PFSK-1 (cell line): ENCODE data around the gene ITPA.

ENCODE experiments used
- FOXP2 ChIP-seq: optimal IDR thresholded peaks from 2 replicates; pipeline ENCODE3; 2011; ENCODE audit warnings: borderline replicate concordance, control low read depth, inconsistent platforms; ENCODE audit not compliant: insufficient read depth; ENCODE audit errors: extremely low read length, extremely low read depth
- POLR2AphosphoS5 ChIP-seq: IDR thresholded peaks from 2 replicates; pipeline ENCODE4 v1.6.1; 2012; ENCODE audit warnings: low read depth, mild to moderate bottlenecking, control low read depth, low read length, moderate library complexity
- SIN3A ChIP-seq: IDR thresholded peaks from 2 replicates; pipeline ENCODE4 v1.6.1; 2012; ENCODE audit warnings: mild to moderate bottlenecking, low read length, moderate library complexity, borderline replicate concordance; ENCODE audit not compliant: insufficient read depth
- TAF1 ChIP-seq: IDR thresholded peaks from 2 replicates; pipeline ENCODE4 v1.6.1; 2012; ENCODE audit warnings: low read length, control low read depth, borderline replicate concordance; ENCODE audit not compliant: insufficient read depth
- TF ChIP-seq, protein P1 (sequence below), 2 experiments: IDR thresholded peaks; 2 replicates each; pipeline versions ENCODE4 v1.6.1 to v1.8.0; 2011 to 2012; ENCODE audit warnings: low read depth in 2 of 2, low read length in 2 of 2, control low read depth in 1 of 2, inconsistent platforms in 1 of 2, mild to moderate bottlenecking in 1 of 2, moderate library complexity in 1 of 2; ENCODE audit not compliant: insufficient read depth in 1 of 2

The ITPA gene

DNA sequence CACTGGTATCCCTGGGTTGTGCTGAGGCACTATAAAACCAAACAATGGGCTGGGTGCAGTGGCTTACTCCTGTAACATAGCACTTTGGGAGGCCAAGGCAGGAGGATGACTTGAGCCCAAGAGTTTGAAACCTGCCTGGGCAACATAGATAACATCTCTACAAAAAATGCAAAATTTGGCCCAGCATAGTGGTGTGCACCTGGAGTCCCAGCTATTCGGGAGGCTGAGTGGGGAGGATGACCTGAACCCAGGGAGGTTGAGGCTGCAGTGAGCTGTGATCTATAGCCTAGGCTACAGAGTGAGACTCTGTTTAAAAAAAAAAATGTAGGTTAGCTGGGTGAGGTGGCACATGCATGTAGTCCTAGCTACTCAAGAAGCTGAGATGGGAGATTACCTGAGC lies 37.4 kb downstream of the ITPA start:
- TF ChIP-seq SIN3A (no peak), FOXP2 (no peak), TAF1 (no peak), POLR2AphosphoS5 (no peak)
- TF ChIP-seq, protein P1, sequence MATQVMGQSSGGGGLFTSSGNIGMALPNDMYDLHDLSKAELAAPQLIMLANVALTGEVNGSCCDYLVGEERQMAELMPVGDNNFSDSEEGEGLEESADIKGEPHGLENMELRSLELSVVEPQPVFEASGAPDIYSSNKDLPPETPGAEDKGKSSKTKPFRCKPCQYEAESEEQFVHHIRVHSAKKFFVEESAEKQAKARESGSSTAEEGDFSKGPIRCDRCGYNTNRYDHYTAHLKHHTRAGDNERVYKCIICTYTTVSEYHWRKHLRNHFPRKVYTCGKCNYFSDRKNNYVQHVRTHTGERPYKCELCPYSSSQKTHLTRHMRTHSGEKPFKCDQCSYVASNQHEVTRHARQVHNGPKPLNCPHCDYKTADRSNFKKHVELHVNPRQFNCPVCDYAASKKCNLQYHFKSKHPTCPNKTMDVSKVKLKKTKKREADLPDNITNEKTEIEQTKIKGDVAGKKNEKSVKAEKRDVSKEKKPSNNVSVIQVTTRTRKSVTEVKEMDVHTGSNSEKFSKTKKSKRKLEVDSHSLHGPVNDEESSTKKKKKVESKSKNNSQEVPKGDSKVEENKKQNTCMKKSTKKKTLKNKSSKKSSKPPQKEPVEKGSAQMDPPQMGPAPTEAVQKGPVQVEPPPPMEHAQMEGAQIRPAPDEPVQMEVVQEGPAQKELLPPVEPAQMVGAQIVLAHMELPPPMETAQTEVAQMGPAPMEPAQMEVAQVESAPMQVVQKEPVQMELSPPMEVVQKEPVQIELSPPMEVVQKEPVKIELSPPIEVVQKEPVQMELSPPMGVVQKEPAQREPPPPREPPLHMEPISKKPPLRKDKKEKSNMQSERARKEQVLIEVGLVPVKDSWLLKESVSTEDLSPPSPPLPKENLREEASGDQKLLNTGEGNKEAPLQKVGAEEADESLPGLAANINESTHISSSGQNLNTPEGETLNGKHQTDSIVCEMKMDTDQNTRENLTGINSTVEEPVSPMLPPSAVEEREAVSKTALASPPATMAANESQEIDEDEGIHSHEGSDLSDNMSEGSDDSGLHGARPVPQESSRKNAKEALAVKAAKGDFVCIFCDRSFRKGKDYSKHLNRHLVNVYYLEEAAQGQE (IDR thresholded peaks at IDR 0.05; ENCODE audit: insufficient read depth in 1 of 2, low read depth in 2 of 2, low read length in 2 of 2) = no peak

DNA sequence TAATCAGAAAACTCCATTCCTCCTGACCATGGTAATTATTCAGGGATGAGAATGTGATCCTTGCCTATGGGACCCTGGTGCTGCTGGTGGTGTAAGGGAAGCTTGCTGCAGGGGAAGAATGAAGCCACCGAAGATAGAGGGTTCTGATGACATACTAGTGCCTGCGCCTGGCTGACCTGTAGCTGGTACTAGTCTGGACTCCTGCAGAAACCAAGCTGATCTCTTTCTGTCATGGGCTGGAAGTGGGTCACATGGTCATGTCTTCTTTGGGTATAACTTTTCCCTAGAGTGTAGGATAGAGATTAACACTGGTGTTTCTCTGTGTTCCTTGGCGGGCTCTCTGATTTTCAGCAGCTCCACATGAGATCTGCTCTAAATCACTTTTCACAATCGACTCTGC lies 38.3 kb downstream of the ITPA start:
- TF ChIP-seq FOXP2 (no peak), TAF1 (no peak), SIN3A (no peak)
- TF ChIP-seq, protein P1 (IDR thresholded peaks at IDR 0.05; ENCODE audit: insufficient read depth in 1 of 2, low read depth in 2 of 2, low read length in 2 of 2) = no peak

DNA sequence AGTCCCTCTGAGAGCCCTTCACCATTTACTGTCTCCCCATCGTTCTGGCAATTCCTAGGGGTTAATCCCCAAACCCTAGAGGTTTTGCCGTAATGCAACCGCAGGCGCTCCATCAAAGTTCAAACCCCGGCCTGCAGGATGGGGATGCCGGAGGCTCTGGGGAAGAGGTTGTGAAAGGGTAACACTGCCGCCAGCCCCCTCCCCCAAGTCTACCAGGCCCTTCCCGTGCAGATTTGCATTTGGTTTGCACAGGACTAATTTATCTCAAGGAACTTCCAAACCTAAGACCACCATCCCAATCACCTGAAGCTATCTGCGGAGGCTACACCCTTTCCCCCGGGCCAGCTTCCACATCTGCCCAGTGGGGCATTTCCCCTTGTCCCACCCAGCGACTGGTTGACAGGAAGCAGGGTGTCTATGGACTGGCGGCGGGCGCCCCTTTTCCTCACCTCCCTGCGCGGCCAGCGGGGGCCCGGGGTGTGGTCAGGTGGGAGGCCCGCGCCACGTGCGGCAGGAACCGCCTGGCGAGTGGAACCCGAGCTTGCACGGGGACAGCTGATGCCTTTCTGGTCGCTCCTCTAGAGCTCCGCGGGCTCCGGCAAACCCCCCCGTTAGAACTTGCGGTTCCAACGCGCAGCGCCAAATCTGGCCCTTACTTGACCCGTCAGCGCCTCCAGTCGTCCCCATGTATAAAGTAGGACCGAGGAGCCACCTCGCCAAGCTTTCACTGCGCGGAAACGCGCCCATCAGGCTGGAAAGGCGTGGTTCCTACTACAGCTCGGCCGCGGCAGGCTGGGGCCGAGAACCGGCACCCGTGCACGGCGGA lies 39.1 kb downstream of the ITPA start:
- TF ChIP-seq SIN3A (no peak), TAF1 (no peak), FOXP2 (no peak), POLR2AphosphoS5 (no peak)
- TF ChIP-seq, protein P1 (IDR thresholded peaks at IDR 0.05; ENCODE audit: insufficient read depth in 1 of 2, low read depth in 2 of 2, low read length in 2 of 2) = no peak

DNA sequence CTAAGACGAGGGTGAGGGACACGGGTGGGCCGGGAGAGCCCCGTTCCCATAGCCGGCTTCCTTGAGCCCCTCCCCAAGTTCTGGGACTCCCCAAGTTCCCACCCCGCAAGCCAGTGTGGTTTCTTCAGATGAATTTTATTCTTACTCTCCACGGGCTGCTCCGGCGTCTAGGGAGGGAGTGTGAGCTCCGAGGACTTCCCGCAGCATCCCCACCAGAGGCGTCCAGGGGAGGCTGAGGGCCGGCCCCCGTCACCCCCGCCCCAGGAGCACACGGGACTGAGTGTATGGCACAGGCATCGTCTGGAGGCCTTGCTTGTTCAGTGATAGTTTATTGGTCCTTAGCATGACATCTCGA lies 39.7 kb downstream of the ITPA start:
- TF ChIP-seq TAF1 (no peak), POLR2AphosphoS5 (no peak), SIN3A (no peak), FOXP2 (no peak)
- TF ChIP-seq, protein P1 (IDR thresholded peaks at IDR 0.05; ENCODE audit: insufficient read depth in 1 of 2, low read depth in 2 of 2, low read length in 2 of 2) = no peak

DNA sequence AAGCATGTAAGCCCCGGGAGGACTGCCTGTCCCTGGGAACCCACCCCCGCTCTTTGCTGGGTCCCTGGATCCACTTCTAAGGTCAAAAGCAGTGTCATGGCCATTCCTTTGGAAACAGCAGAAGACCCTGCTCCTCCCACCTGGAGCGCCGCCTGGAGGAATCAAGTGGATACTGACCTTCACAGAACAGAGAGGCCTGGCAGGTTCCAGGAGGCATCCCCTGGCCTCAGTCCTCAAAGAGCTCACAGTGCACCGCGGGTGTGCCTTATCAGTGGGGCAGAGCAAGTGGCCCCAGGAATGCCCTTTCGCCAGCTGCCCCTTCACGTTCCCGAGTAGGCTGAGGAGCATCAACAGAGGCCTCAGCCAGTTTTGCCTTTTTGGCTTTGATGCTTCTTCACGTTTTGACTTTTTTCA lies 40.8 kb downstream of the ITPA start:
- TF ChIP-seq, protein P1 (IDR thresholded peaks at IDR 0.05; ENCODE audit: insufficient read depth in 1 of 2, low read depth in 2 of 2, low read length in 2 of 2) = no peak
- no peak for TF ChIP-seq TAF1
- TF ChIP-seq FOXP2 = no peak
- TF ChIP-seq POLR2AphosphoS5 = no peak
